Spinal cord (tissue), 10 donors: ENCODE results near the gene FAIM. TPM values are rescaled to one million over a fixed set of nuclear protein-coding genes. Genes with fewer than 3 reads are reported as not detected.

ENCODE experiments used
- DNase-seq, 6 donors: peaks; one replicate each; pipeline versions ENCODE4 v3.0.0 to v3.0.0-alpha.2; 2013 to 2015; ENCODE audit warnings: low spot score in 6 of 6, low read depth in 4 of 6
- H3K27ac ChIP-seq: one replicate; pipeline ENCODE4 v1.5.1; 2013; ENCODE audit warnings: low read depth, low read length, control low read depth
- H3K27me3 ChIP-seq: one replicate; pipeline ENCODE4 v1.6.1; 2013; ENCODE audit warnings: low read length; ENCODE audit not compliant: control insufficient read depth, insufficient read depth
- H3K36me3 ChIP-seq: one replicate; pipeline ENCODE4 v1.6.1; 2013; ENCODE audit warnings: low read length; ENCODE audit not compliant: control insufficient read depth, insufficient read depth
- H3K4me1 ChIP-seq: one replicate; pipeline ENCODE4 v1.6.1; 2013; ENCODE audit warnings: low read length; ENCODE audit not compliant: control insufficient read depth, insufficient read depth
- H3K4me3 ChIP-seq: one replicate; pipeline ENCODE4 v1.5.1; 2013; ENCODE audit warnings: low read depth, low read length, control low read depth
- H3K9me3 ChIP-seq: one replicate; pipeline ENCODE4 v1.6.1; 2013; ENCODE audit warnings: low read length; ENCODE audit not compliant: control insufficient read depth, insufficient read depth
- WGBS: methylation state at CpG from one replicate; pipeline ENCODE4 v1.1.5; 2013; ENCODE audit warnings: missing lambda C conversion rate; ENCODE audit not compliant: insufficient coverage; 5-methylcytosine and 5-hydroxymethylcytosine counted together
- polyA plus RNA-seq, 2 donors: library from polyadenylated mRNA; unstranded; fragments of 120-200 nt; gene quantifications; one replicate each; pipeline ENCODE4 v1.2.1, GENCODE V29; 2013; ENCODE audit not compliant: insufficient read length in 2 of 2
- total RNA-seq, 2 donors: library from RNA; depleted of rRNA in 1 of 2; stranded (reverse); fragments of 120-200 nt in 1 of 2; fragments of >200 nt in 1 of 2; gene quantifications; one replicate each; pipeline versions ENCODE4 v1.2.3 to v1.2.4, GENCODE V29; 2013 to 2014
- donor health status: healthy.

FAIM gene
- total and polyA plus RNA-seq, 4 donors = 17.4 to 42.1 (median 33.2) TPM

- Histone ChIP-seq H3K4me3 (no peak overlapping the region), H3K4me1 (no peaks in the 10 kb centered on the region), H3K36me3 (peaks cover 3% of the 10 kb centered on the region), H3K9me3 (no peaks in the 10 kb centered on the region), H3K27me3 (no peaks in the 10 kb centered on the region), H3K27ac (no peak overlapping the region)
- WGBS = no CpG with 5 or more reads among the region's 3 CpGs
- DNase-seq = no peak
Measured at GRCh38 chr3:138625707-138626365, 17.3 kb downstream of the FAIM start.

GRCh38 chr3:138629526-138629925 is 21.0 kb downstream of the FAIM start:
- WGBS = 75% methylated on average over 5 of the region's 6 CpGs
- Histone ChIP-seq H3K36me3 (peaks cover 10% of the 10 kb centered on the region), H3K4me3 (no peak overlapping the region), H3K9me3 (no peaks in the 10 kb centered on the region), H3K4me1 (no peaks in the 10 kb centered on the region), H3K27me3 (no peaks in the 10 kb centered on the region), H3K27ac (no peak overlapping the region)
- no peak for DNase-seq

GRCh38 chr3:138638641-138639040 is 30.1 kb downstream of the FAIM start:
- Histone ChIP-seq H3K27ac (no peak overlapping the region), H3K27me3 (no peaks in the 10 kb centered on the region), H3K36me3 (peaks cover 3% of the 10 kb centered on the region), H3K4me1 (no peaks in the 10 kb centered on the region), H3K4me3 (no peak overlapping the region), H3K9me3 (peaks cover 2% of the 10 kb centered on the region)
- no CpG with 5 or more reads among the region's 2 CpGs for WGBS
- DNase-seq = no peak

GRCh38 chr3:138640537-138640936 is 32.0 kb downstream of the FAIM start:
- Histone ChIP-seq H3K4me3 (no peak overlapping the region), H3K36me3 (no peaks in the 10 kb centered on the region), H3K4me1 (no peaks in the 10 kb centered on the region), H3K27ac (no peak overlapping the region), H3K9me3 (peaks cover 2% of the 10 kb centered on the region), H3K27me3 (no peaks in the 10 kb centered on the region)
- no CpG with 5 or more reads among the region's 4 CpGs for WGBS
- no peak for DNase-seq

- H3K9me3 ChIP-seq = peaks cover 8% of the 10 kb centered on the region
- H3K4me1 ChIP-seq = no peaks in the 10 kb centered on the region
- no CpG with 5 or more reads among the region's 4 CpGs for WGBS
- DNase-seq = no peak
- no peak overlapping the region for H3K4me3 ChIP-seq
- H3K27me3 ChIP-seq = no peaks in the 10 kb centered on the region
- no peaks in the 10 kb centered on the region for H3K36me3 ChIP-seq
- no peak overlapping the region for H3K27ac ChIP-seq
Measured at GRCh38 chr3:138642226-138642926, 33.8 kb downstream of the FAIM start.

GRCh38 chr3:138642927-138643253 is 34.3 kb downstream of the FAIM start:
- Histone ChIP-seq H3K27me3 (no peaks in the 10 kb centered on the region), H3K4me3 (no peak overlapping the region), H3K27ac (no peak overlapping the region), H3K4me1 (no peaks in the 10 kb centered on the region), H3K9me3 (peaks cover 8% of the 10 kb centered on the region), H3K36me3 (no peaks in the 10 kb centered on the region)
- DNase-seq = no peak
- no CpG with 5 or more reads among the region's 1 CpG for whole genome bisulfite sequencing

- no peaks in the 10 kb centered on the region for H3K4me1 ChIP-seq
- H3K9me3 ChIP-seq = peaks cover 9% of the 10 kb centered on the region
- H3K36me3 ChIP-seq = peaks cover 19% of the 10 kb centered on the region
- no peak for DNase-seq
- H3K4me3 ChIP-seq = no peak overlapping the region
- H3K27me3 ChIP-seq = no peaks in the 10 kb centered on the region
- no peak overlapping the region for H3K27ac ChIP-seq
Measured at GRCh38 chr3:138646008-138646407, 37.4 kb downstream of the FAIM start.

GRCh38 chr3:138646513-138646912 is 37.9 kb downstream of the FAIM start:
- H3K27me3 ChIP-seq = no peaks in the 10 kb centered on the region
- H3K36me3 ChIP-seq = peaks cover 21% of the 10 kb centered on the region
- no peak overlapping the region for H3K4me3 ChIP-seq
- H3K4me1 ChIP-seq = no peaks in the 10 kb centered on the region
- peaks cover 9% of the 10 kb centered on the region for H3K9me3 ChIP-seq
- no peak overlapping the region for H3K27ac ChIP-seq
- DNase-seq = no peak

GRCh38 chr3:138649134-138649533 is 40.6 kb downstream of the FAIM start:
- H3K9me3 ChIP-seq = peaks cover 7% of the 10 kb centered on the region
- H3K27me3 ChIP-seq = no peaks in the 10 kb centered on the region
- no peaks in the 10 kb centered on the region for H3K4me1 ChIP-seq
- no peak for DNase-seq
- peaks cover 27% of the 10 kb centered on the region for H3K36me3 ChIP-seq
- WGBS = 99% methylated on average over 5 of the region's 5 CpGs
- H3K4me3 ChIP-seq = no peak overlapping the region
- H3K27ac ChIP-seq = no peak overlapping the region

GRCh38 chr3:138653567-138653966 is 45.0 kb downstream of the FAIM start:
- no peak overlapping the region for H3K27ac ChIP-seq
- H3K4me1 ChIP-seq = no peaks in the 10 kb centered on the region
- no peak for DNase-seq

More at GRCh38 chr3:138653567-138653966, 45.0 kb downstream of the FAIM start:
- no peaks in the 10 kb centered on the region for H3K27me3 ChIP-seq
- H3K36me3 ChIP-seq = peaks cover 36% of the 10 kb centered on the region
- no peak overlapping the region for H3K4me3 ChIP-seq
- peaks cover 2% of the 10 kb centered on the region for H3K9me3 ChIP-seq
